ENCODE measurements around the gene TM4SF5. TPM values are rescaled to one million over a fixed set of nuclear protein-coding genes. Genes with fewer than 3 reads are reported as not detected.

Gene TM4SF5
- total RNA-seq, 3 donors from 2014 or later, result not detected

DNA sequence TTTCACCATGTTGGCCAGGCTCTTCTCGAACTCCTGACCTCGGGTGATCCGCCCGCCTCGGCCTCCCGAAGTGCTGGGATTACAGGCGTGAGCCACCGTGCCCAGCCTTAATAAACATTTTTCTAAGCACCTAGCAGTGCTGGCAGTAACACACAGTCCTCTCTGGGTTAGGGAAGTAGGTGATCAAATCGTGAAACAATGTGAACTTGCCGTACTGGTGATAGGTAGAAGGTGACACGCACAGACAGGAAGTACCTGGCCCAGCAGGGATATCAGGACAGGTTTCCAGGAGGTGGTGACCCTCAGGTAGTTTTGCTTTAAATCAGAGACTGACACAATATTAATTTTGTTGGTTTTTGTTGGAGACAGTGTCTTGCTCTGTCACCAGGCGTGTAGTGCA lies 39.8 kb downstream of the TM4SF5 start:
- Histone ChIP-seq H3K27me3 (no peaks in the 10 kb centered on the region), H3K4me1 (peaks cover 4 to 9% of the 10 kb centered on the region in 2 donors), H3K27ac (no peak overlapping the region), H3K4me3 (no peak overlapping the region), H3K9me3 (no peaks in the 10 kb centered on the region), H3K36me3 (no peaks in the 10 kb centered on the region)
- intact Hi-C loops (cut with DNase I; ENCODE audit: low total_unique reads), result no loop called here
- DNase-seq (ENCODE audit: low spot score in 2 of 2), result no peak
- TF ChIP-seq, protein P1, sequence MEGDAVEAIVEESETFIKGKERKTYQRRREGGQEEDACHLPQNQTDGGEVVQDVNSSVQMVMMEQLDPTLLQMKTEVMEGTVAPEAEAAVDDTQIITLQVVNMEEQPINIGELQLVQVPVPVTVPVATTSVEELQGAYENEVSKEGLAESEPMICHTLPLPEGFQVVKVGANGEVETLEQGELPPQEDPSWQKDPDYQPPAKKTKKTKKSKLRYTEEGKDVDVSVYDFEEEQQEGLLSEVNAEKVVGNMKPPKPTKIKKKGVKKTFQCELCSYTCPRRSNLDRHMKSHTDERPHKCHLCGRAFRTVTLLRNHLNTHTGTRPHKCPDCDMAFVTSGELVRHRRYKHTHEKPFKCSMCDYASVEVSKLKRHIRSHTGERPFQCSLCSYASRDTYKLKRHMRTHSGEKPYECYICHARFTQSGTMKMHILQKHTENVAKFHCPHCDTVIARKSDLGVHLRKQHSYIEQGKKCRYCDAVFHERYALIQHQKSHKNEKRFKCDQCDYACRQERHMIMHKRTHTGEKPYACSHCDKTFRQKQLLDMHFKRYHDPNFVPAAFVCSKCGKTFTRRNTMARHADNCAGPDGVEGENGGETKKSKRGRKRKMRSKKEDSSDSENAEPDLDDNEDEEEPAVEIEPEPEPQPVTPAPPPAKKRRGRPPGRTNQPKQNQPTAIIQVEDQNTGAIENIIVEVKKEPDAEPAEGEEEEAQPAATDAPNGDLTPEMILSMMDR (IDR thresholded peaks at IDR 0.05), result no peak
- TF ChIP-seq POLR2AphosphoS5 (IDR thresholded peaks at IDR 0.05), result no peak
- TF ChIP-seq POLR2A (IDR thresholded peaks at IDR 0.05), result no peak

DNA sequence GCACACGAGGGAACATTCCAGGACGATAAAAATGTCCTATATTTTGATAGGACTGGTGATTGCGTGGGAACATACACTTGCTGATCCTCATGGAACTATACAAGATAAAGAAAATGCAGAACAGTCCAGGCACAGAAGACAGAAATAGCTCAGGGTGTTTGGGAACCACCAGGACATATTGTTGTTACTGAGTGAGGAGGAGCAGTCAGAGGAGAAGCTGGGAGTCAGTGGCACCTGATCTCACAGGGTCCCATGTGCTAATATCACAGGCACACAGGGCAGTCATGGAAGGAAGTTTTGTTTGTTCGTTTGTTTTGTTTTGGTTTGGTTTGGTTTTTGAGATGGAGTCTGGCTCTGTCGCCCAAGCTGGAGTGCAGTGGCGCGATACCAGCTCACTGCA lies 41.0 kb downstream of the TM4SF5 start:
- TF ChIP-seq, protein P1 (IDR thresholded peaks at IDR 0.05), result no peak
- TF ChIP-seq POLR2AphosphoS5 (IDR thresholded peaks at IDR 0.05) (no peak), POLR2A (IDR thresholded peaks at IDR 0.05) (no peak)
- no peak overlapping the region for H3K4me3 ChIP-seq
- no peak overlapping the region for H3K27ac ChIP-seq
- no peaks in the 10 kb centered on the region for H3K9me3 ChIP-seq
- H3K36me3 ChIP-seq, result no peaks in the 10 kb centered on the region
- peaks cover 4 to 9% of the 10 kb centered on the region in 2 donors for H3K4me1 ChIP-seq
- DNase-seq (ENCODE audit: low spot score in 2 of 2), result no peak
- H3K27me3 ChIP-seq, result no peaks in the 10 kb centered on the region
- intact Hi-C loops (cut with DNase I; ENCODE audit: low total_unique reads), result no loop called here

DNA sequence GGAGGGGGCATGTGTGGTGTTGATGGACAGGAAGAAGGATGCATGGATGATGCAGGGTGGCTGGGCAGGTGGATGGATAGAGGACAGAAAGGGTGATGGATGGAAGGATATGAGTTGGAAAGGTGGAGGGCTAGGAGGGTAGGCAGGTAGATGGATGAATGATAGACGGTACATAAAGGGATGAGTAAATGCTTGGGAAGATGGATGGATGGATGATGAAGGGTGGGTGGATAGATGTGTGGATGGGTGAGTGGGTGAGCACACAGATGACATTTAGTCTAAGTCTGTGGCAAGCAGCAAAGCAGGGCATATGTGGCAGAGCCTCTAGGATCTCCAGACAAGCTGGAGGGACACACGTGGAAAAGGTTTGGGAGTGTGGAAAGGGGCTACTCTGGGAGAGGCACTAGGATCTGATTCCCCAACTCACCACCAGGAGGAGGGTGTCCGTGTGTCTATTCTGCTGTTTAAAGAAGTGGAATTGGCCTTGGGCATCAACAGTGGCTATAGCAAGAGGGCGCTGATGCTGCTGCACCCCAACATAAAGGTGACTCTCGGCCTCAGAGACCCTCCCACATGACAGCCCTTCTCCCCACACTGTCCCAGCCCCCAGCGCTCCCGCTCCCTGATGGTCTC lies 43.5 kb downstream of the TM4SF5 start:
- Histone ChIP-seq H3K36me3 (peaks cover 4% of the 10 kb centered on the region), H3K27ac (no peak overlapping the region), H3K4me3 (no peak overlapping the region), H3K27me3 (no peaks in the 10 kb centered on the region), H3K4me1 (no peaks in the 10 kb centered on the region), H3K9me3 (no peaks in the 10 kb centered on the region)
- no peak for DNase-seq (ENCODE audit: low spot score in 2 of 2)
- no peak for TF ChIP-seq POLR2AphosphoS5 (IDR thresholded peaks at IDR 0.05)
- TF ChIP-seq, protein P1 (IDR thresholded peaks at IDR 0.05), result no peak
- TF ChIP-seq POLR2A (IDR thresholded peaks at IDR 0.05), result no peak
- intact Hi-C loops (cut with DNase I; ENCODE audit: low total_unique reads), result no loop called here

DNA sequence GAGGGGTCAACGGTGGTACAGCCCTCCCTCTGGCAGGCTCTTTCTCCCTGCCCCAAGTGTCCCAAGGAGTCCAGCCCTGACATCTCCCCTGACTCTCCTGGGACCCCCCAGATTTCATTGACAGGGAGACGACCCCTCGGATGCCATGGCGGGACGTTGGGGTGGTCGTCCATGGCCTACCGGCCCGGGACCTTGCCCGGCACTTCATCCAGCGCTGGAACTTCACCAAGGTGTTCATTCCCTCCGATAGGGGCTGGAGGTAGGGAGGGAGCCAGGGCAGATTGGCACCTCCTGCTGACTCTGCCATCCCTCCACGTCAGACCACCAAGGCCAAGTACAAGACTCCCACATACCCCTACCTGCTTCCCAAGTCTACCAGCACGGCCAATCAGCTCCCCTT lies 45.1 kb downstream of the TM4SF5 start:
- no peak for DNase-seq (ENCODE audit: low spot score in 2 of 2)

DNA sequence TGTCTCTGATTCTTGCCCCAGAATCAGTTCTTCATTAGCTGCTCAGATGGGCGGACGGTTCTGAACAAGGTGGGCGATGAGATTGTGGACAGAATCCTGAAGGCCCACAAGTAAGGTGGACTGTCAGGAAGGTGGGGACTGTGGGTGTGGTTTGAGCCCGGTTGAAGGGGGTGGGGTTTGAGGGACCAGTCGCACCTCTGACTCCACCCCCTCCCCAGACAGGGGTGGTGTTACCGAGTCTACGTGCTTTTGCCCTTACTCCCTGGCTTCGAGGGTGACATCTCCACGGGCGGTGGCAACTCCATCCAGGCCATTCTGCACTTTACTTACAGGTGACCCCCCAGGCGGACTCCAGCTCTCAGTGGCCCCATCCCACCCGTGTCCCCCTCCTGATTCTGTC lies 46.6 kb downstream of the TM4SF5 start:
- no peaks in the 10 kb centered on the region for H3K4me1 ChIP-seq
- H3K9me3 ChIP-seq, result no peaks in the 10 kb centered on the region
- H3K27ac ChIP-seq, result no peak overlapping the region
- H3K36me3 ChIP-seq, result peaks cover 4% of the 10 kb centered on the region
- no peak for TF ChIP-seq POLR2AphosphoS5 (IDR thresholded peaks at IDR 0.05)
- TF ChIP-seq, protein P1 (IDR thresholded peaks at IDR 0.05), result no peak
- TF ChIP-seq POLR2A (IDR thresholded peaks at IDR 0.05), result no peak
- H3K27me3 ChIP-seq, result no peaks in the 10 kb centered on the region
- H3K4me3 ChIP-seq, result no peak overlapping the region
- no peak for DNase-seq (ENCODE audit: low spot score in 2 of 2)
- intact Hi-C loops (cut with DNase I; ENCODE audit: low total_unique reads), result no loop called here

More for the DNA sequence above, 45.1 kb downstream of the TM4SF5 start:
- no peak for TF ChIP-seq POLR2A (IDR thresholded peaks at IDR 0.05)
- TF ChIP-seq, protein P1 (IDR thresholded peaks at IDR 0.05), result no peak
- TF ChIP-seq POLR2AphosphoS5 (IDR thresholded peaks at IDR 0.05), result no peak
- Histone ChIP-seq H3K27me3 (no peaks in the 10 kb centered on the region), H3K4me1 (no peaks in the 10 kb centered on the region), H3K9me3 (no peaks in the 10 kb centered on the region), H3K27ac (no peak overlapping the region), H3K4me3 (no peak overlapping the region), H3K36me3 (peaks cover 4% of the 10 kb centered on the region)
- intact Hi-C loops (cut with DNase I; ENCODE audit: low total_unique reads), result no loop called here
